HG03103 (cell line): Measurements from ENCODE around the gene DNAJC18.
A peak's percentile ranks its signal among the peaks of the same experiment; 100 is the strongest.

ENCODE experiments used
- ATAC-seq: cut with Tn5 transposase; IDR thresholded peaks from one replicate; pipeline ENCODE4 v1.9.1; 2021; ENCODE audit warnings: low read depth; ENCODE audit not compliant: unreplicated experiment

Gene DNAJC18

DNA sequence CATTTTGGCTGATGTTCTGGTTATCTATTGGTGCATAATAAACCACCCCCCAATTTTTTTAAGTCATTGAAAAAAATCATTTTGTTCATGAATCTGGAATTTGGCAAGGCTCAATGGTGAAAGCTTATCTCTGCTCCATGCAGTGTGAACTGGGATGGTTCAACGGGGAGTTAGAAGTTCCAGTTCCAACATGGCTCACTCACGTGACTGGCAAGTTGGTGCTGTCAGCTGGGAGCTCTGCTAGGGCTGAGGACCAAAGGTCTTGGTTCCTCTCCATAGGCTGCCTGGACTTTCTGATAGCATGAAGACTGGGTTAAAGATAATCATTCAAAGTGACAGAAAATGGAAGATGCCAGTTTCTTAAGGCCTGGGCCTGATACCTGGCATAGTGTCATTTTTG lies 32.4 kb downstream of the DNAJC18 start:
- ATAC-seq, result no peak

DNA sequence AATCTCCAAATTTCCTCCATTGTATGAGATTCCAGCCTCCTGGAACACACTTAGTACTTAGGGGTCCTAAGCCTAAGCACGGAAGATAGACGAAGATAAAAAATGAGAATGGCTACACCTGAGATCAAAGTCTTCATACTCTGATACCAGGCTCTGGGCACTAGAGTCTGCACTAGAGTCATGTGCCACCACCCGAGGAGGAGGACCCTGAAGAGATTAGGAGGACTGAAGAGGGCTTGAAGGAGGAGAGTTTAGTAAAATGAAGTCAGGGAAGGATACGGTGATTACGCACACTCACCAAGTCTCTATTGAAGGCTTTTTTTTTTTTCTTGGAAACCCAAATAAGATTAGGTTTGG lies 34.9 kb downstream of the DNAJC18 start:
- ATAC-seq, result no peak

- peak; percentile 81 for ATAC-seq
These were observed 35.4 kb downstream of the DNAJC18 start, which contains the start of gene SPATA24 for GRCh38 chr5:139403787-139404483. SPATA24 (minus strand) TSS chr5:139404089; CDS start chr5:139404060, 29 bp downstream.

- no peak for ATAC-seq
These were observed 35.9 kb downstream of the DNAJC18 start for GRCh38 chr5:139403418-139403786.

DNA sequence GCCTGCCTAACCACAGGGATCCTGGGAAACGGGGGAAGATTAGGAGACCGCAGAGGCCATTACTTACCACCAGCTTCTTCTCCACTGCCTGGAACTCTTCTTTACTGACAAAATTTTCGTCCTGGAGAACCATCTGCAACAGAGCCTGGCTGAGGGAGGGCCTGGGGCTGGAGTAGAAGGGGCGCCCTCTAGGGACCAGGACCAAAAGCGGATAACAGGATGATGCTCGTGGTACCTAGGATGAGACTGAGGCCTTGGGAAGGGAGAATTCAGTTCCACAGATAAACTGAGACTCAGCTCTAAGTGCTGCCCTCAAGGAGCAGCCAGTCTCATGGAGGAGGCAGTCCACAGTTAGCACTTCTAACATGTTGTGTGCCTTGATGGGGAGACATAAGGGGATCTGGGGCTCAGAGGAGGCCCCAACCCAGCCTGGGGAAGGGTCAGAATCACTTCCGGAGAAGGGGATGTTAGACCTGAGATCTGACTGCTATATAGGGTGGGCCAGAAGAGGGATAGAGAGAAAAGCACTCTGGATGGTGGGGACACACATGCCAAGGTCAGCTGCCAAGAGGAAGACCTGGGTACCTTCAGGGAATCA lies 36.7 kb downstream of the DNAJC18 start:
- no peak for ATAC-seq

- no peak for ATAC-seq
These were observed 37.8 kb downstream of the DNAJC18 start for GRCh38 chr5:139401546-139401945.

DNA sequence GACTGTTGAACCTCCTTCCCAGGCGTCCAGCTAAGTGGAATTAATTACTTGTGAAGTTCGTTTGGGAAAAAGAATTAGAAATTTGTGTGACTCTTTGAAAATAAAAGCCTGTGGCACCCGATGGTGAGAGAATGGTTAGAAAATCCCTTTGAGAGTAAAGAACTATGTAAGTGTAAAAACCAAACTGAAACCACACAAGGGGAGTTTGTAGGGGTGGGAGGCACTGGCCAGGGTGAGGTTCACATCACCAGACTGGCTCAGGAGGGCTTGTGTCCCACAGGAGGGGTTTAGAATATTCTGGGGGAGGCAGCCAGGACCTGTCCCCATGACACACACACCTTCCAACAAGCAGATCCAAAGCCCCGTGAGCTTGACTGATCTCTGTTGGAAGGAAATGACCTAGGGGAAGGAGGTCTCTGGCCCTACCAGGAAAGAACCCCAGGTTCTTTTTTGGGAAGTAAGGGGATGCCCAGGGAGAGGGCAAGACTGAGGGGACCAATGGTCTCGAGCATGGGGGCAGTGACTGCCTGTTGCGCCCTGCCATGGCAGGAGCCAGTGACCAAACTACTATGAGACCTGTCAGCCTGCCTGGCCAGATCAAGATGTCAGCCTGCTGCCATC lies 39.7 kb downstream of the DNAJC18 start:
- no peak for ATAC-seq

DNA sequence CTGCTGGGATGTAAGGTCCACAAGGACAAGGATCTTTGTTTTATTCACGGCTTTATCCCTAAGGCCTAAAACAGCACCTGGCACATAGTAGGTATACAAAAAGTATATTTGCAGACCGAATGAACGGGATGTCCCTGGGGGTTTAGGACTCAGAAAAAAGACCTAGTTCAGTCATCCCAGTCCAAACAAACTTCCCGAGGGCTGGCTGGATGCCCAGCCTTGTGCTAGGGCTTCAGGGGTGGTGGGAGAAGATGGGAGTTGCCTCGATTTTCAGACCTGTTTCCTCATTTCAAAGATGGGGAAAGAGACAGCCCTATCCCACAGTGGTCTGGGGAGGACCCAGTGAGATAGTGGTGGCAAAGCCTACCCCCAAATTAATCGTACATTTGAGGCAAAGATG lies 41.4 kb downstream of the DNAJC18 start:
- no peak for ATAC-seq

GRCh38 chr5:139396691-139397090 lies 42.6 kb downstream of the DNAJC18 start:
- ATAC-seq, result no peak

DNA sequence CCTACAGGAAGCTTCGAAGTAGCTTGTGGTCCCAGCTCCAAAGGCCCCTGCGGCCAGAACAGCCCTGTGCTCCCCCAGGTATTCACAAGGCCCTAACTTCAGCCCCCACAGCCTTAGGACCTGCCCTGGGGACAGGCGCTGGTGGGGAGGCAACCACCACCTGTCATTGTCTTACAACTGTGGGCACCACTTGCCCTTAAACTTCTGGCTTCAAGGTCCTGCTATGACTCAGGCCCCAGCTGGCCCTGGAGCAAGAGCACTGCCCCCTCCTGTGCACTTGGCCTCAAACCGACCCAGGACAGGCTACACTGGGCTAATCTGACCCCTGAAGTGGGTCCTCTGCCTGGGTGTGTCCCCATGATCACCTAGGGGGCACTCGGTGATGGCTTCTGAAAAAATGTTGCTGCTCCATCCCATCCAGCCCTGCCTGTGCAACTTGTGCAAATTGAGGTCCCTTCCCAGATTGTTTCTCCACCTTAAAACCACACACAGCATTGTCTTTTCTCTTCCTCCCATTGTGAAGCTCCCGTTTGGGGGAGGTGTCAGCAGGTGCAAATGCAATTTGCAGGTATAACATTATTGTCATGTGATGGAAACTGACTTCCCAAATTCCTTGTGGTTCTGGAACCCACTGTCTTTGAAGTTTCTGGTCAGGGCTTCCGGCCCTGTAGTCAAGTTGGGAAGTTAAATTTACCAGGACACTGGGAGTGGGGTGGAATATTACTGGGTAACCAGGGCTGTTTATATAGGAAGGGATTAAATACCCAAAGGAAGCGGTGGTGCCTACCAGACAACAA lies 43.3 kb downstream of the DNAJC18 start:
- no peak for ATAC-seq

DNA sequence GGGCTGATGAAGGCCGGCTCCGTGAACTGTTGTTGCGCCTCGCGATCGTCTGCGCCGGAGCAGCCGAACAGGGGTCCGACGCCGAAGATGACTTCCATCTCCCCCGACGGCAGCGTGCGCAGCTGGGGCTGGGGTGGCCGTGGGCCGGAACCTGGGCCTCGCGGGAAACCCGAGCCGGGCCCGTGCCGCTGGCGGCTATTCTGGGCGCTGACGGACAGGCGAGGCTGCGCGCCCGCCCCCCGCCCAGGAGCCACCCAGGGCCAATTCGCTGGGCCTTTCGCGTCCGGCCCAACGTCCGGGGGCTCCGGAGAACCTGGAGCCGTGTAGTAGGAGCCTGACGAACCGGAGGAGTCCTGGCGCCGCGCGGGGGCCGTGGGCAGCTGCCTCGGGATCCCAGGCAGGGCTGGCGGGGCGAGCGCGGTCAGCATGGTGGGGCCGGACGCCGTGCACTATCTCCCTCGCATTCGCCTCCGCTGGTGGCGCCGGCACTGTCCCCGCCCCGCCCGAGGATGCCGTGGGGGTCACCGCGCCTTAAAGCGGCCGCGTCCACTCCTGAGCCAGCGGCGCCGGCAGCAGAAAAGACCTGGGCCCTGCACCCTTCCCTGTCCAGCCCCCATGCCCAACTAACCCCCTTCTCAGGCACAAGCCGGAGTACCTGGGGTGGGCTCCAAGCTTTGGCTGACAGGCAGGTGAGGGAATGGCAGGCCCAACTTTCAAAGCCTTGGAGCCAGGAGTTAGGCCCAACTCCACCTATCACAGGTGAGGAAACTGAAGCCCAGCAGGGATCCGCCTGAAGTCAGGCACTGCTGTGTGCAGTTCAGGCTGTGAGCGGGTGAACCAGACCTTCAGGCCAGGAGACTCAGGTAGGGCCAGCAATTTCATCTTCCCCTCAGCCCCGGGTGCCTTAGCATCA lies 44.4 kb downstream of the DNAJC18 start, which contains the start of gene PROB1:
Gene PROB1, minus strand, starts transcription at position 451 of the 913 bp plus-strand sequence. Its CDS starts 23 bp downstream, at position 428.
- no peak for ATAC-seq

GRCh38 chr5:139394123-139394653 lies 45.1 kb downstream of the DNAJC18 start:
- no peak for ATAC-seq

DNA sequence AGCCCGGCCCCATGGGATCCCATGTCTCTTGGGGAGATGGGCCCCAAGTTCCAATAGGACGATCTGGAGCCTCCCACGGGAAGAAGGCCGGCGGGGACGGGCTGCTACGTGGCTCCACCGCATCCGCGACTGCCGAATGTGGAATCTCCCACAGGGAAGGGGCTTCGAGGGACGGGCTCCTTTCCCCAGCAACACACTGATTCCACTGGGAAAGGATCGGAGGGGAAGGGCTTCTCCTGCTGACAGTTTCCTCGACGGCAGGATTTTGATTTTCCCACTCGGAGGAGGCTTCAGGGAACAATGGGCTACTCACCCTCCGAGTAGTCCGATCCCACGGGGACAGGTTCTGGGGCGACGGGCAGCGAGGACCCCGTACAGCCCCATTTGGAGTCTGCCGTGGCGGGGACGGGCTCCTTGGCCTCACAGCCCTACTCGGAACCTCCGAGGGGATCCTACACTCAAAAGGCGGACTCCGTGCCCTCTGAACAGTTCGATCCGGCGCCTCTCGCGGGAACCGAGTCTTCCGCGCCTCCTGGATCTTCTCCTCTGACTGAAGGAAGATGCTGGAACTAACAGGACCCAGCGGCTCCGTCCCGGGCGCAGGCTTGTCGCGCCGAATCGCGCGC lies 45.7 kb downstream of the DNAJC18 start:
- no peak for ATAC-seq

GRCh38 chr5:139392678-139393496 lies 46.4 kb downstream of the DNAJC18 start:
- ATAC-seq, result peak; percentile 48

- ATAC-seq, result peak; percentile 16
These were observed 47.0 kb downstream of the DNAJC18 start for GRCh38 chr5:139392324-139392677.

- ATAC-seq, result no peak
These were observed 47.6 kb downstream of the DNAJC18 start for GRCh38 chr5:139391570-139392323.

- no peak for ATAC-seq
These were observed 48.4 kb downstream of the DNAJC18 start for GRCh38 chr5:139390639-139391569.
